IMR-90 (cell line): ENCODE data around the gene ZSCAN31. TPM values are rescaled to one million over a fixed set of nuclear protein-coding genes. Genes with fewer than 3 reads are reported as not detected.

Experiments used
- ATAC-seq: fragments of 200-7000 bp; cut with Tn5 transposase; 2 replicates; pipeline ENCODE4 v1.9.1; 2020; ENCODE audit warnings: low read depth, mild to moderate bottlenecking, moderate library complexity
- BruUV-seq: library from RNA; stranded (reverse); fragments of 400-500 nt; replicated peaks from 2 replicates; lab custom pipeline; 2021; lab: Mats Ljungman, UMichigan
- CTCF ChIA-PET: fragments of 300-600 bp; formaldehyde crosslinking; extraction: SDS; loops from one replicate; lab custom pipeline; 2021; ENCODE audit warnings: antibody characterized with exemption; lab: Yijun Ruan, JAX
- POLR2A ChIA-PET: fragments of 300-600 bp; sonication (Branson Sonifier 250); formaldehyde crosslinking; loops from one replicate; lab custom pipeline; 2022; ENCODE audit warnings: antibody characterized with exemption; ENCODE audit not compliant: unreplicated experiment; lab: Charles Lee
- DNase-seq: peaks from one replicate; pipeline ENCODE4 v3.0.0; 2013
- H2AFZ ChIP-seq: replicated peaks from 2 replicates; pipeline ENCODE3; 2013; ENCODE audit warnings: low read length, mild to moderate bottlenecking; ENCODE audit not compliant: poor library complexity
- H2AK5ac ChIP-seq: 2 replicates; pipeline ENCODE4 v1.6.1; 2013; ENCODE audit warnings: low read depth, low read length, inconsistent platforms
- H2AK9ac ChIP-seq: replicated peaks from 2 replicates; pipeline ENCODE3; 2013; ENCODE audit warnings: mild to moderate bottlenecking, low read depth, low read length, moderate library complexity; ENCODE audit not compliant: poor library complexity
- H2BK120ac ChIP-seq: 2 replicates; pipeline ENCODE4 v1.6.1; 2013; ENCODE audit warnings: low read depth, low read length, inconsistent platforms
- H2BK15ac ChIP-seq: 3 replicates; pipeline ENCODE4 v1.6.1; 2013; ENCODE audit warnings: low read depth, low read length, inconsistent platforms
- H2BK20ac ChIP-seq: 2 replicates; pipeline ENCODE4 v1.6.1; 2013; ENCODE audit warnings: low read depth, mild to moderate bottlenecking, inconsistent platforms, low read length, moderate library complexity
- H2BK5ac ChIP-seq: 2 replicates; pipeline ENCODE4 v1.6.1; 2013; ENCODE audit warnings: mild to moderate bottlenecking, low read depth, low read length, inconsistent platforms; ENCODE audit not compliant: poor library complexity, severe bottlenecking
- H3K14ac ChIP-seq: replicated peaks from 2 replicates; pipeline ENCODE4 v1.6.1; 2013; ENCODE audit warnings: low read depth, low read length, inconsistent platforms
- H3K18ac ChIP-seq: 2 replicates; pipeline ENCODE4 v1.6.1; 2013; ENCODE audit warnings: low read depth, low read length, control low read depth
- H3K23ac ChIP-seq: 2 replicates; pipeline ENCODE4 v1.6.1; 2013; ENCODE audit warnings: low read depth, low read length, inconsistent platforms
- H3K27ac ChIP-seq: 2 replicates; pipeline ENCODE4 v1.5.1; 2013; ENCODE audit warnings: mild to moderate bottlenecking, control low read depth, low read length; ENCODE audit not compliant: insufficient read depth
- H3K27me3 ChIP-seq: 2 replicates; pipeline ENCODE4 v1.6.1; 2013; ENCODE audit warnings: low read length; ENCODE audit not compliant: control insufficient read depth, insufficient read depth
- H3K36me3 ChIP-seq: 2 replicates; pipeline ENCODE4 v1.6.1; 2013; ENCODE audit warnings: low read length, mixed read lengths; ENCODE audit not compliant: control insufficient read depth, insufficient read depth
- H3K4ac ChIP-seq: 2 replicates; pipeline ENCODE4 v1.6.1; 2013; ENCODE audit warnings: low read depth, low read length, inconsistent platforms
- H3K4me1 ChIP-seq: 2 replicates; pipeline ENCODE4 v1.6.1; 2013; ENCODE audit warnings: low read length, mixed read lengths; ENCODE audit not compliant: control insufficient read depth, insufficient read depth
- H3K4me2 ChIP-seq: 2 replicates; pipeline ENCODE4 v1.6.1; 2013; ENCODE audit warnings: low read depth, mild to moderate bottlenecking, control low read depth, low read length, moderate library complexity
- H3K4me3 ChIP-seq: 2 replicates; pipeline ENCODE4 v1.5.1; 2013; ENCODE audit warnings: low read depth, mild to moderate bottlenecking, control low read depth, low read length, moderate library complexity; ENCODE audit not compliant: insufficient read depth
- H3K56ac ChIP-seq: 2 replicates; pipeline ENCODE4 v1.6.1; 2013; ENCODE audit warnings: low read length, inconsistent platforms; ENCODE audit not compliant: insufficient read depth; ENCODE audit errors: extremely low read depth
- H3K79me1 ChIP-seq, 2 experiments: 2 replicates each; pipeline ENCODE4 v1.6.1; 2013; ENCODE audit warnings: low read length in 2 of 2, inconsistent platforms in 1 of 2, low read depth in 1 of 2
- H3K9ac ChIP-seq: 2 replicates; pipeline ENCODE4 v1.6.1; 2013; ENCODE audit warnings: low read depth, low read length, control low read depth
- H3K9me1 ChIP-seq: 2 replicates; pipeline ENCODE4 v1.6.1; 2013; ENCODE audit warnings: low read length, inconsistent platforms; ENCODE audit not compliant: insufficient read depth
- H3K9me3 ChIP-seq: 2 replicates; pipeline ENCODE4 v1.6.1; 2013; ENCODE audit warnings: low read length; ENCODE audit not compliant: control insufficient read depth, insufficient read depth
- H4K20me1 ChIP-seq: 2 replicates; pipeline ENCODE4 v1.6.1; 2013; ENCODE audit warnings: low read length, inconsistent platforms; ENCODE audit not compliant: insufficient read depth
- H4K5ac ChIP-seq: 2 replicates; pipeline ENCODE4 v1.6.1; 2013; ENCODE audit warnings: mild to moderate bottlenecking, low read depth, low read length, control low read depth
- H4K8ac ChIP-seq, 2 experiments: 2 replicates each; pipeline ENCODE4 v1.6.1; 2013; ENCODE audit warnings: low read depth in 2 of 2, low read length in 2 of 2, control low read depth in 1 of 2, inconsistent platforms in 1 of 2
- H4K91ac ChIP-seq: 2 replicates; pipeline ENCODE4 v1.6.1; 2013; ENCODE audit warnings: low read depth, low read length, inconsistent platforms; ENCODE audit not compliant: insufficient read depth
- BHLHE40 ChIP-seq: fragments of 150-350 bp; IDR thresholded peaks from 2 replicates; pipeline ENCODE4 v1.6.1; 2016; ENCODE audit warnings: mild to moderate bottlenecking, low read depth, low read length
- FOS ChIP-seq: fragments of 150-350 bp; IDR thresholded peaks from 2 replicates; pipeline ENCODE4 v1.6.1; 2016; ENCODE audit warnings: low read depth, low read length
- MAZ ChIP-seq: IDR thresholded peaks from 2 replicates; pipeline ENCODE4 v1.6.1; 2012; ENCODE audit warnings: low read depth, mild to moderate bottlenecking, low read length, improper control_type of control experiment, moderate library complexity, borderline replicate concordance
- RAD21 ChIP-seq: IDR thresholded peaks from 2 replicates; pipeline ENCODE4 v1.6.1; 2012; ENCODE audit warnings: low read length, improper control_type of control experiment
- RCOR1 ChIP-seq: IDR thresholded peaks from 2 replicates; pipeline ENCODE4 v1.6.1; 2012; ENCODE audit warnings: mild to moderate bottlenecking, low read length, improper control_type of control experiment; ENCODE audit not compliant: insufficient replicate concordance
- WGBS, 2 experiments: methylation state at CpG; one replicate each; pipeline versions ENCODE4 v1.1.5 to v1.1.7; 2013; ENCODE audit warnings: missing lambda C conversion rate in 2 of 2; ENCODE audit not compliant: insufficient read length in 1 of 2; ENCODE audit errors: extremely low coverage in 2 of 2; 5-methylcytosine and 5-hydroxymethylcytosine counted together
- dilution Hi-C: fragments of 300-500 bp; cut with HindIII; formaldehyde crosslinking; loops from one replicate; pipeline ENCODE4 v1.14.3; 2018; ENCODE audit warnings: low sequenced_read_pairs; ENCODE audit not compliant: unreplicated experiment
- in situ Hi-C: fragments of 300-500 bp; cut with MboI; formaldehyde crosslinking; loops from 3 replicates; pipeline ENCODE4 v1.14.3; 2019; ENCODE audit warnings: low sequenced_read_pairs, inconsistent platforms, mixed read lengths
- intact Hi-C: fragments of 100-400 bp; cut with micrococcal nuclease; formaldehyde crosslinking; loops from 2 replicates; pipeline ENCODE4 v1.10.0; 2022
- polyA plus RNA-seq, 3 experiments: library from polyadenylated mRNA; depleted of rRNA; stranded (reverse); fragments of >200 nt; gene quantifications; 2 replicates each; pipeline ENCODE4 v1.2.3, GENCODE V29; 2012; ENCODE audit warnings: low replicate concordance in 1 of 3
- total RNA-seq: library from RNA; depleted of rRNA; stranded (reverse); fragments of >200 nt; gene quantifications from 2 replicates; pipeline ENCODE4 v1.2.3, GENCODE V29; 2012
- TF ChIP-seq, protein P1 (sequence below): fragments of 150-350 bp; IDR thresholded peaks from 2 replicates; pipeline ENCODE4 v1.6.1; 2017; ENCODE audit warnings: mild to moderate bottlenecking, antibody characterized with exemption, low read length, low read depth

Gene ZSCAN31
- total and polyA plus RNA-seq, 2 of the 4 experiments (the other 2 are of a cell fraction), result 1.4 to 4.7 TPM

DNA sequence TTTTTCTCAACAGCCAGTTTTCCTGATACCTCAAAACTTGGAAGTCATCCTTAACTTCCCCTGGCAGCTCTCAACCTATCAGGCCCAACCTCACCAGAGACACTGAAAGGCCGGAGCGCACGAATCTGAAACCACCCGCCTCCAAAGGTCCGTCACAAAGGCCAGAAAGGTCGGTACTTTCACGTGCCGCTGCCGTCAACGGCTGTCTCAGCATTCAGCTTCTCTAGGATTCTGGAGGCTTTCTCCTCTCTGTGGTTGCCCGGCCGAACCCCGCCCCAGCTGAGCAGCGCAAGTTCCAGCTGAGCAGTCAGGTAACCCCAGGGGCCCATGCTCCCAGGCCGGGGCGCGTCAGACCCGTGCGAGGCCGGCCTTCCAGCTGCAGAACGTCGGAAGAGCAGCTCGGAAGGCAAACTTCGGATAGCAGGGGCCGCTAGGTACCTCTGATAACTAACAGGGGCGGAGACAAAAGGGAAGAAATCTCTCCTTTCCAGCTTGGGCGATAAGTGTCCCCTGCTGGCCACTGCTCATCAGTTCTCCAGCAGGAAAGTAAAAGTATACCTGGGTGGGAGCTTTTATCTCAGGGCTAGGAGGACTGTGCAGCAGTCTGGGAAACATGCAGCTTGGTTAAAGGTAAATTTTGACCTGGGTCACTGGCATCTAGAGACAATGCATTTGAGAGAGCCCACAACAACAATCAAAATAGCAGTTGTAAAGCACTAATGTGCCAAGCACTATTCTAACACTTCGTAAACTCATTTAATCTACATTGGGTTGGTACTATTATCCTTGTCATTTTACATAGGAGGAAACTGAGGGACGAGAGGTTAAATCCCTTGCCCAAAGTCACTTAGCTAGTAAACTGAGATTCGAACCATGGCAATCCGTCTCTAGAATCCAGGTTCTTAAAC, 47.5 kb upstream of the ZSCAN31 start (continued):
- TF ChIP-seq, protein P1, sequence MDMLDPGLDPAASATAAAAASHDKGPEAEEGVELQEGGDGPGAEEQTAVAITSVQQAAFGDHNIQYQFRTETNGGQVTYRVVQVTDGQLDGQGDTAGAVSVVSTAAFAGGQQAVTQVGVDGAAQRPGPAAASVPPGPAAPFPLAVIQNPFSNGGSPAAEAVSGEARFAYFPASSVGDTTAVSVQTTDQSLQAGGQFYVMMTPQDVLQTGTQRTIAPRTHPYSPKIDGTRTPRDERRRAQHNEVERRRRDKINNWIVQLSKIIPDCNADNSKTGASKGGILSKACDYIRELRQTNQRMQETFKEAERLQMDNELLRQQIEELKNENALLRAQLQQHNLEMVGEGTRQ, result peak; percentile 73

DNA sequence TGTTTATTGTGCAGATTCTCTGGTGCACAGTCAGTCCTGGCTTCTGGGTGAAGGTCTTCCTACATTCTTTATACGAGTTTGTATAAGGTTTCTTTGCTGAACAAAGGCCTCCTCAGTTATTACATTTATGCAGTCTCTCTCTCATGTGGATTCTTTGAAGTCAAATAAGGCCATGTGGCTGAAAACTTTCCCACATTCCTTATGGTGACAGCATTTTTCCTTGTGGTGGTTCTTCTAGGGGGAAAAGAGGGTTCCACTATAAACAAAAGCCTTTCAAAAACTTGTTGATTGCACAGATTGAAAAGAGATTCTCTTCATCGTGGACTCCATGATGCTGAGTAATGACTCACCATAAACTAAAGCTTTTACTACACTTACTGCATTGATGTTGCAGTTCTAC, 44.4 kb upstream of the ZSCAN31 start:
- Histone ChIP-seq H3K27me3 (no peaks in the 10 kb centered on the region), H3K4me3 (no peak overlapping the region), H4K5ac (no peak overlapping the region), H2AK9ac (no peak overlapping the region), H3K9me1 (no peaks in the 10 kb centered on the region), H3K56ac (no peak overlapping the region), H3K4me1 (no peaks in the 10 kb centered on the region), H2AFZ (no peak overlapping the region), H2AK5ac (no peak overlapping the region), H3K14ac (no peak overlapping the region), H2BK5ac (no peak overlapping the region), H2BK20ac (no peak overlapping the region), H3K9me3 (no peaks in the 10 kb centered on the region), H3K79me1 (peaks cover 20 to 24% of the 10 kb centered on the region in 2 experiments), H3K18ac (no peak overlapping the region), H4K8ac (no peak overlapping the region), H3K9ac (no peak overlapping the region), H3K36me3 (peaks cover 8% of the 10 kb centered on the region), H2BK15ac (no peak overlapping the region), H4K20me1 (no peaks in the 10 kb centered on the region), H3K4me2 (no peak overlapping the region), H4K91ac (no peak overlapping the region), H3K4ac (no peak overlapping the region), H2BK120ac (no peak overlapping the region), H3K23ac (no peak overlapping the region), H3K27ac (no peak overlapping the region)
- BruUV-seq, result no TSS peak
- CTCF ChIA-PET, result no interaction called here
- no CpG with 5 or more reads among the region's 2 CpGs for WGBS, 2 experiments
- dilution Hi-C loops, result no loop called here
- DNase-seq (no peak), ATAC-seq (no peak)
- POLR2A ChIA-PET, result no interaction called here
- in situ Hi-C loops, result no loop called here
- intact Hi-C loops, result no loop called here
- TF ChIP-seq RCOR1 (no peak), FOS (no peak), BHLHE40 (no peak), MAZ (no peak), RAD21 (no peak)
